ENCODE measurements around the gene CPNE4. TPM values are rescaled to one million over a fixed set of nuclear protein-coding genes. Genes with fewer than 3 reads are reported as not detected.

CPNE4 gene
- total and polyA plus RNA-seq, 9 of the 15 experiments (the other 6 are each of a cell fraction or from before 2014, with no cell fraction given), result not detected

- no peak for TF ChIP-seq SETDB1 (IDR thresholded peaks at IDR 0.05; ENCODE audit: low read length)
- no peak for TF ChIP-seq NRF1 (conservative IDR thresholded peaks at IDR 0.05 in 1 of 2, IDR thresholded peaks at IDR 0.05 in 1 of 2)
- peak; percentile 22; the same call in 1 of the 2 replicates for TF ChIP-seq ATF7 (IDR thresholded peaks at IDR 0.05)
- TF ChIP-seq HNRNPUL1 (IDR thresholded peaks at IDR 0.05; ENCODE audit: low read length), result no peak
- TF ChIP-seq ZNF133 (CRISPR knock-in tag; IDR thresholded peaks at IDR 0.05), result no peak
- no peak for TF ChIP-seq SRSF3 (IDR thresholded peaks at IDR 0.05; ENCODE audit: insufficient read depth, low read length)
- no peak for TF ChIP-seq YBX1 (IDR thresholded peaks at IDR 0.05)
- no peak for TF ChIP-seq ZNF436 (CRISPR knock-in tag; IDR thresholded peaks at IDR 0.05)
- no peak for TF ChIP-seq E2F8 (IDR thresholded peaks at IDR 0.05; ENCODE audit: low read depth, partially characterized antibody)
- no peak for TF ChIP-seq MEF2D (tag; conservative IDR thresholded peaks at IDR 0.05; ENCODE audit: low read depth)
- peak; percentile 88 for TF ChIP-seq TEAD4 (IDR thresholded peaks at IDR 0.05; ENCODE audit: low read length)
- TF ChIP-seq TEAD4 (CRISPR knock-in tag; IDR thresholded peaks at IDR 0.05; ENCODE audit: borderline replicate concordance), result no peak
- TF ChIP-seq CCNT2 (IDR thresholded peaks at IDR 0.05; ENCODE audit: borderline replicate concordance, extremely low read depth, insufficient read length, low read depth, low read length), result peak; percentile 41
- no peak for TF ChIP-seq ZNF431 (CRISPR knock-in tag; IDR thresholded peaks at IDR 0.05)
- no peak for TF ChIP-seq OTX1 (CRISPR knock-in tag; IDR thresholded peaks at IDR 0.05)
- TF ChIP-seq PHF8 (IDR thresholded peaks at IDR 0.05; ENCODE audit: borderline replicate concordance, low read length), result no peak
- TF ChIP-seq ESRRB (CRISPR knock-in tag; IDR thresholded peaks at IDR 0.05; ENCODE audit: borderline replicate concordance), result no peak
- no peak for TF ChIP-seq ZFP36 (IDR thresholded peaks at IDR 0.05; ENCODE audit: low read depth, low read length, partially characterized antibody)
- TF ChIP-seq TSHZ1 (CRISPR knock-in tag; IDR thresholded peaks at IDR 0.05), result no peak
- peak in 1 of 2 experiments; percentile 98; a peak in 2 of 4 replicates for TF ChIP-seq MLLT1 (IDR thresholded peaks at IDR 0.05)
- TF ChIP-seq ZNF124 (CRISPR knock-in tag; IDR thresholded peaks at IDR 0.05), result no peak
These were observed 239.3 kb downstream of the CPNE4 start (continued) for GRCh38 chr3:131795390-131796090.

Data from K562 (cell line).